ENCODE results near the gene LRRC47.

DNA sequence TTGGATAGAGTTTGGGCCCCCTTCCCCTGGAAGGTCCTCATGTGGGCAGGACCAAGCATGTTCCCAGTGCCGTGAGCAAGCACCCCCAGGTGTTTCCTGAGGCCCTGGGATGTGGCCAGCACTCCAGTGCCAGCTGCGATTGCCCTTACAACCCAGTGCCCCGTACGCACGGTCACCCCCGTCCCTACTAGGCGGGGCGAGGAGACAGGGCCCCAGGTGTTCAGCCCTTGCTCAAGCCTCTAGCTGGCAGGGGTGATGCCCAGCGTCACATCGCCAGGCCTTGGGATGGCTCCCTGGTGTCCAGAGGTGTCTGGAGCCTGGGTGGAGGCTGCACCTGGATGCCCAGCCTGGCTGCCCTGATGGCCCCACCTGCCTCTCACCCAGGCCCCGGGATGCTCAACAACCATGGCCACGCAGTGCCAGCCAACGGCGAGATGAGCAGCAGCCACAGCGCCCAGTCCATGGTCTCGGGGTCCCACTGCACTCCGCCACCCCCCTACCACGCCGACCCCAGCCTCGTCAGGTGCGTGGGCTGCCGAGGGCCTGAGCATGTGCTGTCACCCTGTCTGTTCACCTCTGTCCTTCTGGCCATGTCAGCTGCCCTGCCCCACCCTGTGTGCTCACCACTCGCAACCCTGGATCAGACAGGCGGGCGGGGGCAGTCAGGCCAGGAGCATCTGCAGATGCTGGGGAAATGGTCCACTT is 65.6 kb downstream of the LRRC47 start:
- TF ChIP-seq GATA2 (IDR thresholded peaks at IDR 0.05; ENCODE audit: low read depth, low read length) (no peak), GATA3 (IDR thresholded peaks at IDR 0.05; ENCODE audit: low read depth, low read length) (no peak)
